ENCODE data around the gene ISLR. TPM values are rescaled to one million over a fixed set of nuclear protein-coding genes. Genes with fewer than 3 reads are reported as not detected.

Gene ISLR
- total and polyA plus RNA-seq, 7 donors, result 0.69 to 186 (median 71.4) TPM

DNA sequence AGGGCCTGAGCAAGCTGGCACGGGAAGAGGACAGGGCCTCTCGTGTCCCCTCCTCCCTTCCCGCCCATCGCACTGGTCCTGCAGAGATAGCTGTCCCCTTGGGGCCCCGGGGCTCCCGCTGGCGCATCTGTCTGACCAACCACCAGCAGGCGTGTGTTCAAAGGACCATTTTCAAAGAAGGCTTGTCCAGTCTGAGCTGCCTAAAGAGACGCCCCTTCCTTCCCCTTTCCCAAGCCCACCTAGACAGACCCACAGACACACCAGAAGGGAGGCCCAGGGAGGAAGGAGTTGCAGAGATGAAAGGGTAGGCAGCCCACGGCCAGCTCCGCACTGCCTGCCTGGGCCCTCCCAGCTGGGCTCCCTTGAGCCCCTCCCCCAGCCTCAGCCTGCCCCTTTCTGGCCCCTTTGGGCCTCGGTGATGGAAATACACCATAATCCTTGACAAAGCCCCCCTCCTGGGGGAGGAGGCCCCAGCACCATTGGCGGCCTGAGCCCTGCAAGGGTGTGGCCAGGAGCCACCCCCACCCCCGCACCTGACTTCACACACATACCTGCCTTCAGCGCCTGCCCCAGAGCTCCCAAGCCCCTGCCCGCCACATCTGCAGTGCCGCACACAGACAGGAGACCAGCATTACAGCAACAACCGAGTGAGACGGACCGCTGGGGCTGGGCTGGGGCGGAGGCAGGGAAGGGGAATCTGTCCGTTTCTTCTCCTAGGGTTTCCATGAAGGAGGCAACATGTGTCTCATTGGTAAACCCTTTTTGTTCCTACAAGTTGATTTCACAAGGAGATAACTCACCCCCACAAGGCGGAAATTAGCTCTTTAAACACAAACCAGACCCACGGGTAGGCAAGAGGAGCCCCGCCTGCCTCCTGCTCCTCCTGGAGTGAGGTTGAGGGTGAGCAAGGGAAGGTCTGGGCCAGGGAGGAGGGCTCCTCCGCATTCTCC, 29.2 kb downstream of the ISLR start, which contains the start of gene STRA6:
Gene STRA6, minus strand, starts transcription at position 336 of the 950 bp plus-strand sequence. CDS start 520 bp downstream, outside the sequence.
- TF ChIP-seq EP300 (IDR thresholded peaks at IDR 0.05) (no peak), POLR2AphosphoS5 (IDR thresholded peaks at IDR 0.05) (no peak), POLR2A (IDR thresholded peaks at IDR 0.05) (no peak)
- TF ChIP-seq, protein P1, sequence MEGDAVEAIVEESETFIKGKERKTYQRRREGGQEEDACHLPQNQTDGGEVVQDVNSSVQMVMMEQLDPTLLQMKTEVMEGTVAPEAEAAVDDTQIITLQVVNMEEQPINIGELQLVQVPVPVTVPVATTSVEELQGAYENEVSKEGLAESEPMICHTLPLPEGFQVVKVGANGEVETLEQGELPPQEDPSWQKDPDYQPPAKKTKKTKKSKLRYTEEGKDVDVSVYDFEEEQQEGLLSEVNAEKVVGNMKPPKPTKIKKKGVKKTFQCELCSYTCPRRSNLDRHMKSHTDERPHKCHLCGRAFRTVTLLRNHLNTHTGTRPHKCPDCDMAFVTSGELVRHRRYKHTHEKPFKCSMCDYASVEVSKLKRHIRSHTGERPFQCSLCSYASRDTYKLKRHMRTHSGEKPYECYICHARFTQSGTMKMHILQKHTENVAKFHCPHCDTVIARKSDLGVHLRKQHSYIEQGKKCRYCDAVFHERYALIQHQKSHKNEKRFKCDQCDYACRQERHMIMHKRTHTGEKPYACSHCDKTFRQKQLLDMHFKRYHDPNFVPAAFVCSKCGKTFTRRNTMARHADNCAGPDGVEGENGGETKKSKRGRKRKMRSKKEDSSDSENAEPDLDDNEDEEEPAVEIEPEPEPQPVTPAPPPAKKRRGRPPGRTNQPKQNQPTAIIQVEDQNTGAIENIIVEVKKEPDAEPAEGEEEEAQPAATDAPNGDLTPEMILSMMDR (IDR thresholded peaks at IDR 0.05), result no peak
- Histone ChIP-seq H3K4me1 (peaks cover 0 to 11% (median 2%) of the 10 kb centered on the region in 4 donors), H3K4me3 (no peak within 1 kb of the TSS), H3K27me3 (peaks cover 0 to 6% (median 0%) of the 10 kb centered on the region in 3 donors), H3K27ac (no peak within 1 kb of the TSS), H3K9me3 (no peaks in the 10 kb centered on the region), H3K36me3 (no peaks in the 10 kb centered on the region)
- 54 to 67% methylated on average over 26 of the region's 26 CpGs for WGBS, 2 donors
- DNase-seq, result no peak
- intact Hi-C loops (cut with DNase I), result no loop called here

DNA sequence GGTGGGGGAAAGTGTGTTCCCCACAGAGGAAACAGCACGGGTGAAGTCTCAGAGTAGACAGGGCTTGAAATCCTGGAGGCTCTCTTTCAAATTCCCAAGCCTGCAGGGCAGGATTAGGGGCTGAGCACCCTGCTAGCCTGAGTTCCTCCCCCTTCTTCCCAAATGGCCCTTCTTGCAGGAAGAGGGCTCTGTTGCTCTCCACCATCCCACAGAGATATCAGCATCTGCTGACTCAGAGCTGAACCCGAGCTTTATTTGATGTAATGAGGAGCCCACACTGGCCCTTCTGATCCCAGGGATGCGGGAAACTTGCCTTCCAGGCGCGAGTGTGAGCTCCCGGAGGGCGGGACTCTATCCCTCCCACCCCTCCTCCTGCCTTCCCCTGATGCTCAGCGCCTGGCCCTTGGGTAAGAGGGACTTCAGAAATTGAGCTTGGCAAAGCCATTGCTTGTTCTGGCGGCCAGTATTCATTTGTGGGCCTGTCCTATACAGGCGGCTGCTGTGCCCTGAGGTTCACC, 30.5 kb downstream of the ISLR start:
- Histone ChIP-seq H3K9me3 (no peaks in the 10 kb centered on the region), H3K4me1 (peaks cover 0 to 11% (median 2%) of the 10 kb centered on the region in 4 donors), H3K27me3 (peaks cover 0 to 6% (median 0%) of the 10 kb centered on the region in 3 donors), H3K27ac (no peak overlapping the region), H3K36me3 (no peaks in the 10 kb centered on the region), H3K4me3 (no peak overlapping the region)
- intact Hi-C loops (cut with DNase I), result no loop called here
- DNase-seq, result no peak
- WGBS, 2 donors, result 72 to 78% methylated on average over 10 of the region's 10 CpGs
- TF ChIP-seq, protein P1 (IDR thresholded peaks at IDR 0.05), result no peak
- TF ChIP-seq POLR2A (IDR thresholded peaks at IDR 0.05) (no peak), POLR2AphosphoS5 (IDR thresholded peaks at IDR 0.05) (no peak), EP300 (IDR thresholded peaks at IDR 0.05) (no peak)

DNA sequence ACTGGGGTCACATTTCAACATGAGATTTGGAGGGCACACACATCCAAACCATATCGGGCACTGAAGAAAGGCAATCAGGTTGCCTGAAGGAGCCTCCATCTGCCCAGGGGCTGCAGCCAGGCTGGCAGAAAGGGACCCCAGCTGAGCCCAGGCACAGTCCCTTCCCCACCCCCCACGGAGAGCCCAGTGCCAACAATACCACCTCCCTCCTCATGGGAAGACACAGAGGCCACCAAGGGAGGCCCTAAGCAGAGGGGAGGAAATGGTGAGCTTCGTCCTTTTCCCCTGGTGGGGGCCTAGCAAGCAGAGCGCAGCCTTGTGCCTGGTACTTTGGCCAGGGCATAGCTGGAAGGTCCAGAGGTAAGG, 32.1 kb downstream of the ISLR start:
- Histone ChIP-seq H3K36me3 (no peaks in the 10 kb centered on the region), H3K4me1 (peaks cover 0 to 8% (median 4%) of the 10 kb centered on the region in 4 donors), H3K9me3 (no peaks in the 10 kb centered on the region), H3K27ac (no peak overlapping the region), H3K27me3 (peaks cover 0 to 6% (median 0%) of the 10 kb centered on the region in 3 donors), H3K4me3 (no peak overlapping the region)
- no peak for DNase-seq
- 82 to 87% methylated on average over 4 of the region's 4 CpGs for WGBS, 2 donors
- TF ChIP-seq EP300 (IDR thresholded peaks at IDR 0.05) (no peak), POLR2AphosphoS5 (IDR thresholded peaks at IDR 0.05) (no peak), POLR2A (IDR thresholded peaks at IDR 0.05) (no peak)
- TF ChIP-seq, protein P1 (IDR thresholded peaks at IDR 0.05), result no peak
- intact Hi-C loops (cut with DNase I), result no loop called here

DNA sequence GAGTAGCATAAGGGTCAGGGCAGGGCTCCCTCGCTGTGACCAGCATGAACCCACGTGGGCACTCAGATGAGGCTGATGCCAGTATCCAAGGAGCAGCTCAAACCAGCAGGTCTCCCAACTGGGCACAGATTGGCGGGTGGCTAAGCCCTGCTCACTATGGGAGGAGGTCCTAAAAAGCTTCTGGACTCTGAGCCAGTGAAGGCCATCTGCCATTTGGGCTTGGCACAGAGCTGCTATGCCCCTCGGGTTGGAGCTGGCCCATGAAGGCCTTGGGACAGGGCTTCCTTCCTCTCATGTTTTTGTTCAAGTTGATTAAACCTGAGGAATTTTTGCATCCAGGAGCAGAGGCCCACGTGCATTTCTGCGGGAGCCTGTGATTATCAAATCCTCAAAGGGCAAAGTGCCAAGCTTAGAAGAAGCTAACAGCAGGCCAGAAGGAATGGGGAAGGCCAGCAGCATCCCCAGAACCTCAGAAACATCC, 33.3 kb downstream of the ISLR start:
- no peak overlapping the region for H3K4me3 ChIP-seq
- no peaks in the 10 kb centered on the region for H3K36me3 ChIP-seq
- H3K27me3 ChIP-seq, result peaks cover 0 to 5% (median 0%) of the 10 kb centered on the region in 3 donors
- H3K27ac ChIP-seq, result no peak overlapping the region
- WGBS, 2 donors, result 73 to 77% methylated on average over 6 of the region's 6 CpGs
- no peak for TF ChIP-seq POLR2A (IDR thresholded peaks at IDR 0.05)
- TF ChIP-seq, protein P1 (IDR thresholded peaks at IDR 0.05), result no peak
- no peak for TF ChIP-seq EP300 (IDR thresholded peaks at IDR 0.05)
- TF ChIP-seq POLR2AphosphoS5 (IDR thresholded peaks at IDR 0.05), result no peak
- peaks cover 0 to 8% (median 0%) of the 10 kb centered on the region in 4 donors for H3K4me1 ChIP-seq
- intact Hi-C loops (cut with DNase I), result no loop called here
- H3K9me3 ChIP-seq, result no peaks in the 10 kb centered on the region
- no peak for DNase-seq

Data from sigmoid colon (tissue), 7 donors.